ENCODE data around the gene FAM174C.

DNA sequence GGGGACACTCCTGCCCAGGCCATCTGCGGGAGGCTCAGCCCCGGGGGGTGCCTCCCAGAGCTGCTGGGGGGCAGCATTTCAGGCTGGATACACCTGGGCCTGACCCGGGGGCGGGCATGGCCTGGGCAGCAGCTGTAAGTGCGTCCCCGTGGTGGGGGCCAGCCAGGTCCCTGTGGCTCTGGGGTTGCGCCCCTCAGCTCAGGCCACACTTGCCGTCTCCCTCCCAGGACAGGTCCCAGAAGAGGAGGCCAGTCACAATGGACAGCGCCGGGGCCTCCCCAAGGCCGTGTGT, 49.2 kb upstream of the FAM174C start:
- TF ChIP-seq, protein P1, sequence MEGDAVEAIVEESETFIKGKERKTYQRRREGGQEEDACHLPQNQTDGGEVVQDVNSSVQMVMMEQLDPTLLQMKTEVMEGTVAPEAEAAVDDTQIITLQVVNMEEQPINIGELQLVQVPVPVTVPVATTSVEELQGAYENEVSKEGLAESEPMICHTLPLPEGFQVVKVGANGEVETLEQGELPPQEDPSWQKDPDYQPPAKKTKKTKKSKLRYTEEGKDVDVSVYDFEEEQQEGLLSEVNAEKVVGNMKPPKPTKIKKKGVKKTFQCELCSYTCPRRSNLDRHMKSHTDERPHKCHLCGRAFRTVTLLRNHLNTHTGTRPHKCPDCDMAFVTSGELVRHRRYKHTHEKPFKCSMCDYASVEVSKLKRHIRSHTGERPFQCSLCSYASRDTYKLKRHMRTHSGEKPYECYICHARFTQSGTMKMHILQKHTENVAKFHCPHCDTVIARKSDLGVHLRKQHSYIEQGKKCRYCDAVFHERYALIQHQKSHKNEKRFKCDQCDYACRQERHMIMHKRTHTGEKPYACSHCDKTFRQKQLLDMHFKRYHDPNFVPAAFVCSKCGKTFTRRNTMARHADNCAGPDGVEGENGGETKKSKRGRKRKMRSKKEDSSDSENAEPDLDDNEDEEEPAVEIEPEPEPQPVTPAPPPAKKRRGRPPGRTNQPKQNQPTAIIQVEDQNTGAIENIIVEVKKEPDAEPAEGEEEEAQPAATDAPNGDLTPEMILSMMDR (IDR thresholded peaks at IDR 0.05; ENCODE audit: low read length), result no peak
- no peak for TF ChIP-seq EZH2 (IDR thresholded peaks at IDR 0.05; ENCODE audit: borderline replicate concordance, low read length)

All from OCI-LY1 (cell line).